Inferior parietal cortex (tissue), 1 donor: Measurements from ENCODE around the gene ZAP70.
"Not testable (repeated sequence)": the region's sequence is repeated elsewhere in the genome, so short reads cannot be mapped to it uniquely, and the experiment has no call there.

Source experiments
- DNase-seq: peaks from one replicate; pipeline ENCODE4 v3.0.0-alpha.2; 2016; ENCODE audit errors: extremely low spot score

The ZAP70 gene

GRCh38 chr2:97698530-97698929, 14.8 kb upstream of the ZAP70 start:
- no peak for DNase-seq

GRCh38 chr2:97699765-97700444, 13.5 kb upstream of the ZAP70 start:
- peak; percentile 64 for DNase-seq

- no peak for DNase-seq
Observed at GRCh38 chr2:97701186-97701585, 12.2 kb upstream of the ZAP70 start.

- no peak for DNase-seq
Observed at GRCh38 chr2:97701851-97702465, 11.4 kb upstream of the ZAP70 start.

- DNase-seq, result no peak
Observed at GRCh38 chr2:97702731-97703470, 10.5 kb upstream of the ZAP70 start.

GRCh38 chr2:97703741-97704140, 9.6 kb upstream of the ZAP70 start:
- DNase-seq, result no peak

GRCh38 chr2:97704989-97705388, 8.4 kb upstream of the ZAP70 start:
- DNase-seq, result no peak

- DNase-seq, result no peak
Observed at GRCh38 chr2:97706112-97706511, 7.3 kb upstream of the ZAP70 start.

- no peak for DNase-seq
Observed at GRCh38 chr2:97706708-97707345, 6.5 kb upstream of the ZAP70 start.

- DNase-seq, result no peak
Observed at GRCh38 chr2:97707362-97708047, 5.9 kb upstream of the ZAP70 start.

GRCh38 chr2:97708048-97708380, 5.4 kb upstream of the ZAP70 start:
- DNase-seq, result no peak

- DNase-seq, result no peak
Observed at GRCh38 chr2:97708608-97709007, 4.8 kb upstream of the ZAP70 start.

- DNase-seq, result no peak
Observed at GRCh38 chr2:97711394-97711711, 2.0 kb upstream of the ZAP70 start.

GRCh38 chr2:97712175-97712574, 1.2 kb upstream of the ZAP70 start:
- DNase-seq, result not testable (repeated sequence)

- no peak for DNase-seq
Observed at GRCh38 chr2:97712693-97713295, 582 bp upstream of the ZAP70 start.

- no peak for DNase-seq
Observed at GRCh38 chr2:97714084-97714949, 941 bp downstream of the ZAP70 start.

GRCh38 chr2:97714950-97715652, 1.7 kb downstream of the ZAP70 start:
- no peak for DNase-seq

GRCh38 chr2:97715951-97716694, 2.7 kb downstream of the ZAP70 start:
- DNase-seq, result no peak
